H9 (cell line): ENCODE data around the gene SIRT7. TPM values are rescaled to one million over a fixed set of nuclear protein-coding genes. Genes with fewer than 3 reads are reported as not detected.

ENCODE experiments used
- DNase-seq: peaks from one replicate; pipeline ENCODE4 v3.0.0-alpha.2; 2017
- H2AFZ ChIP-seq: one replicate; pipeline ENCODE4 v1.6.1; 2013; ENCODE audit warnings: mild to moderate bottlenecking, low read length, control low read depth, moderate library complexity
- H2AK5ac ChIP-seq: 2 replicates; pipeline ENCODE4 v1.6.1; 2013; ENCODE audit warnings: low read length, control low read depth, mixed read lengths; ENCODE audit not compliant: insufficient read length
- H2BK120ac ChIP-seq: one replicate; pipeline ENCODE4 v1.6.1; 2013; ENCODE audit warnings: low read depth, mild to moderate bottlenecking, low read length, control low read depth, inconsistent platforms; ENCODE audit not compliant: poor library complexity, severe bottlenecking
- H2BK12ac ChIP-seq: 2 replicates; pipeline ENCODE4 v1.6.1; 2013; ENCODE audit warnings: low read length, control low read depth, mixed read lengths, low read depth; ENCODE audit not compliant: insufficient read length
- H2BK15ac ChIP-seq: 2 replicates; pipeline ENCODE4 v1.6.1; 2013; ENCODE audit warnings: low read depth, low read length, control low read depth
- H2BK20ac ChIP-seq: one replicate; pipeline ENCODE4 v1.6.1; 2013; ENCODE audit warnings: low read depth, mild to moderate bottlenecking, low read length, control low read depth, inconsistent platforms; ENCODE audit not compliant: poor library complexity, severe bottlenecking
- H2BK5ac ChIP-seq: 2 replicates; pipeline ENCODE4 v1.6.1; 2013; ENCODE audit warnings: low read length, control low read depth, mixed read lengths; ENCODE audit not compliant: insufficient read length
- H3K14ac ChIP-seq: 2 replicates; pipeline ENCODE4 v1.6.1; 2013; ENCODE audit warnings: low read length, control low read depth; ENCODE audit not compliant: insufficient read depth
- H3K18ac ChIP-seq: 2 replicates; pipeline ENCODE4 v1.6.1; 2013; ENCODE audit warnings: low read depth, mild to moderate bottlenecking, mixed read lengths, low read length, control low read depth; ENCODE audit not compliant: insufficient read length
- H3K23ac ChIP-seq: 2 replicates; pipeline ENCODE4 v1.6.1; 2013; ENCODE audit warnings: low read length, control low read depth, mixed read lengths, low read depth; ENCODE audit not compliant: insufficient read length
- H3K23me2 ChIP-seq: 2 replicates; pipeline ENCODE4 v1.6.1; 2013; ENCODE audit warnings: low read depth, mild to moderate bottlenecking, mixed read lengths, low read length, control low read depth; ENCODE audit not compliant: insufficient read length, poor library complexity, severe bottlenecking
- H3K27ac ChIP-seq: 2 replicates; pipeline ENCODE4 v1.5.1; 2013; ENCODE audit warnings: low read length, control low read depth, mixed read lengths, low read depth; ENCODE audit not compliant: insufficient read length
- H3K27me3 ChIP-seq: 2 replicates; pipeline ENCODE4 v1.6.1; 2013; ENCODE audit warnings: low read length, control low read depth, inconsistent platforms; ENCODE audit not compliant: insufficient read depth
- H3K4ac ChIP-seq: 2 replicates; pipeline ENCODE4 v1.6.1; 2013; ENCODE audit warnings: low read depth, mild to moderate bottlenecking, control low read depth, inconsistent platforms, low read length, moderate library complexity
- H3K4me1 ChIP-seq: 2 replicates; pipeline ENCODE4 v1.6.1; 2013; ENCODE audit warnings: low read length, control low read depth, inconsistent platforms; ENCODE audit not compliant: insufficient read depth
- H3K4me2 ChIP-seq: 2 replicates; pipeline ENCODE4 v1.6.1; 2013; ENCODE audit warnings: low read length, control low read depth, mixed read lengths; ENCODE audit not compliant: insufficient read length, insufficient read depth
- H3K56ac ChIP-seq: 2 replicates; pipeline ENCODE4 v1.6.1; 2013; ENCODE audit warnings: low read depth, mild to moderate bottlenecking, mixed read lengths, low read length, control low read depth; ENCODE audit not compliant: insufficient read length
- H3K79me1 ChIP-seq: 2 replicates; pipeline ENCODE4 v1.6.1; 2013; ENCODE audit warnings: low read depth, mild to moderate bottlenecking, moderate library complexity, low read length, control low read depth, inconsistent platforms; ENCODE audit not compliant: insufficient read depth, poor library complexity, severe bottlenecking
- H3K79me2 ChIP-seq: 2 replicates; pipeline ENCODE4 v1.6.1; 2013; ENCODE audit warnings: low read length, control low read depth, inconsistent platforms; ENCODE audit not compliant: insufficient read depth
- H3K9ac ChIP-seq: 2 replicates; pipeline ENCODE4 v1.6.1; 2013; ENCODE audit warnings: low read length, control low read depth, mixed read lengths; ENCODE audit not compliant: insufficient read length; ENCODE audit errors: extremely low read depth
- H3K9me3 ChIP-seq: one replicate; pipeline ENCODE4 v1.6.1; 2013; ENCODE audit warnings: low read depth, low read length, inconsistent platforms; ENCODE audit not compliant: control insufficient read depth
- H3T11ph ChIP-seq: one replicate; pipeline ENCODE4 v1.6.1; 2013; ENCODE audit warnings: mild to moderate bottlenecking, low read length, control low read depth, inconsistent platforms
- H4K20me1 ChIP-seq: one replicate; pipeline ENCODE4 v1.6.1; 2013; ENCODE audit not compliant: control insufficient read depth, insufficient read length, insufficient read depth
- H4K5ac ChIP-seq: 2 replicates; pipeline ENCODE4 v1.6.1; 2013; ENCODE audit warnings: low read depth, mild to moderate bottlenecking, mixed read lengths, low read length, control low read depth; ENCODE audit not compliant: insufficient read length
- H4K8ac ChIP-seq: replicated peaks from 2 replicates; pipeline ENCODE4 v1.6.1; 2013; ENCODE audit warnings: low read length, control low read depth, mixed read lengths, low read depth; ENCODE audit not compliant: insufficient read length
- H4K91ac ChIP-seq: 2 replicates; pipeline ENCODE4 v1.6.1; 2013; ENCODE audit warnings: low read depth, mild to moderate bottlenecking, moderate library complexity, mixed read lengths, low read length, control low read depth; ENCODE audit not compliant: insufficient read length
- H3K27ac Mint-ChIP-seq, 3 experiments: 2 replicates in 2 of 3; 3 replicates in 1 of 3; pipeline ENCODE4 v1.8.0; 2020 to 2021; ENCODE audit warnings: mixed read lengths in 3 of 3, mild to moderate bottlenecking in 1 of 3, moderate library complexity in 1 of 3
- H3K27me3 Mint-ChIP-seq: 2 replicates; pipeline ENCODE4 v1.8.0; 2021; ENCODE audit warnings: low read depth, mild to moderate bottlenecking, moderate library complexity, mixed read lengths
- H3K36me3 Mint-ChIP-seq, 3 experiments: 2 replicates in 2 of 3; 3 replicates in 1 of 3; pipeline ENCODE4 v1.8.0; 2020 to 2021; ENCODE audit warnings: low read depth in 3 of 3, mixed read lengths in 3 of 3; ENCODE audit not compliant: insufficient read depth in 1 of 3
- H3K4me1 Mint-ChIP-seq, 2 experiments: 2 replicates each; pipeline ENCODE4 v1.8.0; 2020; ENCODE audit warnings: mixed read lengths in 2 of 2
- H3K4me3 Mint-ChIP-seq, 2 experiments: 2 replicates in 1 of 2; 3 replicates in 1 of 2; pipeline ENCODE4 v1.8.0; 2020 to 2021; ENCODE audit warnings: mild to moderate bottlenecking in 2 of 2, mixed read lengths in 2 of 2, moderate library complexity in 1 of 2
- H3K9me3 Mint-ChIP-seq, 2 experiments: 2 replicates in 1 of 2; 3 replicates in 1 of 2; pipeline ENCODE4 v1.8.0; 2020; ENCODE audit warnings: mild to moderate bottlenecking in 2 of 2, mixed read lengths in 2 of 2, moderate library complexity in 1 of 2
- WGBS: extraction: QIAGEN DNeasy Blood & Tissue Kit; methylation state at CpG from one replicate; pipeline ENCODE4 v1.1.7; 2013; ENCODE audit warnings: missing lambda C conversion rate, low lambda C conversion rate, mixed read lengths; ENCODE audit not compliant: insufficient read length; ENCODE audit errors: extremely low coverage; 5-methylcytosine and 5-hydroxymethylcytosine counted together
- total RNA-seq: library from RNA; stranded (reverse); gene quantifications from 2 replicates; pipeline ENCODE4 v1.2.1, GENCODE V29; 2021
- TF ChIP-seq, protein P1 (sequence below): fragments of 200-600 bp; sonication (generic); conservative IDR thresholded peaks from 3 replicates; pipeline ENCODE4 v1.8.0; 2021; ENCODE audit warnings: antibody characterized with exemption, mild to moderate bottlenecking

Gene SIRT7
- total RNA-seq, 1 experiment from 2014 or later: 29.7 TPM

- Histone ChIP-seq H3K79me2 (peaks cover 2% of the 10 kb centered on the region; the same call in 1 of the 2 replicates), H4K91ac (no peak overlapping the region), H2BK5ac (no peak overlapping the region), H3K4me1 (no peaks in the 10 kb centered on the region; the same call in 1 of the 2 replicates), H4K5ac (no peak overlapping the region), H4K20me1 (no peaks in the 10 kb centered on the region), H3K27me3 (no peaks in the 10 kb centered on the region), H2BK12ac (no peak overlapping the region), H3K9me3 (no peaks in the 10 kb centered on the region), H3K79me1 (peaks cover 3% of the 10 kb centered on the region), H2BK20ac (no peak overlapping the region), H3K4me2 (no peak overlapping the region), H3K14ac (no peak overlapping the region), H2BK120ac (no peak overlapping the region), H2AK5ac (no peak overlapping the region), H3K4ac (no peak overlapping the region), H3K23me2 (peaks cover 4% of the 10 kb centered on the region), H4K8ac (no peak overlapping the region), H3T11ph (no peak overlapping the region), H3K9ac (no peak overlapping the region), H2AFZ (no peak overlapping the region), H3K27ac (no peak overlapping the region), H3K56ac (no peak overlapping the region), H2BK15ac (no peak overlapping the region), H3K18ac (no peak overlapping the region), H3K23ac (no peak overlapping the region)
- Mint-ChIP-seq H3K9me3 (no peaks in the 10 kb centered on the region), H3K36me3 (peaks cover 2 to 14% (median 4%) of the 10 kb centered on the region in 3 experiments; a peak in 6 of 7 replicates), H3K27me3 (peaks cover 61% of the 10 kb centered on the region), H3K4me3 (no peak overlapping the region), H3K4me1 (peaks cover 9 to 30% of the 10 kb centered on the region in 2 experiments), H3K27ac (no peak overlapping the region)
- WGBS: no CpG with 5 or more reads among the region's 21 CpGs
- TF ChIP-seq, protein P1, sequence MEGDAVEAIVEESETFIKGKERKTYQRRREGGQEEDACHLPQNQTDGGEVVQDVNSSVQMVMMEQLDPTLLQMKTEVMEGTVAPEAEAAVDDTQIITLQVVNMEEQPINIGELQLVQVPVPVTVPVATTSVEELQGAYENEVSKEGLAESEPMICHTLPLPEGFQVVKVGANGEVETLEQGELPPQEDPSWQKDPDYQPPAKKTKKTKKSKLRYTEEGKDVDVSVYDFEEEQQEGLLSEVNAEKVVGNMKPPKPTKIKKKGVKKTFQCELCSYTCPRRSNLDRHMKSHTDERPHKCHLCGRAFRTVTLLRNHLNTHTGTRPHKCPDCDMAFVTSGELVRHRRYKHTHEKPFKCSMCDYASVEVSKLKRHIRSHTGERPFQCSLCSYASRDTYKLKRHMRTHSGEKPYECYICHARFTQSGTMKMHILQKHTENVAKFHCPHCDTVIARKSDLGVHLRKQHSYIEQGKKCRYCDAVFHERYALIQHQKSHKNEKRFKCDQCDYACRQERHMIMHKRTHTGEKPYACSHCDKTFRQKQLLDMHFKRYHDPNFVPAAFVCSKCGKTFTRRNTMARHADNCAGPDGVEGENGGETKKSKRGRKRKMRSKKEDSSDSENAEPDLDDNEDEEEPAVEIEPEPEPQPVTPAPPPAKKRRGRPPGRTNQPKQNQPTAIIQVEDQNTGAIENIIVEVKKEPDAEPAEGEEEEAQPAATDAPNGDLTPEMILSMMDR: no peak
- DNase-seq: no peak
Observed at GRCh38 chr17:81939881-81940385, 22.0 kb upstream of the SIRT7 start.
